Measurements from ENCODE around the gene CHP1.

DNA sequence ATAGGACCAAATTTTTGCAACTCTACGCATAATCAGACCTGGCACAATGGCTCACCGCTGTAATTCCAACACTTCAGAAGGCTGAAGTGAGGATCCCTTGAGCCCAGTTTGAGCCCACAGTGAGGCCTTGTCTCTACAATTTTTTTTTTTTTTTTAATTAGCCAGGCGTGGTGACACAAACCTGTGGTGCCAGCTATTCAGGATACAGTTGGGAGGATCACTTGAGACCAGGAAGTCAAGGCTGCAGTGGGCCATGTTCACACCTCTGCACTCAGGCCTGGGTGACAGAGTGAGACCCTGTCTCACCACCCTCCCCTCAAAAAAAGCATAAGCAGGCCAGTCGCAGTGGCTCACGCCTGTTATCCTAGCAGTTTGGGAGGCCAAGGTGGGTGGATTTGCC lies 76.6 kb downstream of the CHP1 start:
- TF ChIP-seq, protein P1, sequence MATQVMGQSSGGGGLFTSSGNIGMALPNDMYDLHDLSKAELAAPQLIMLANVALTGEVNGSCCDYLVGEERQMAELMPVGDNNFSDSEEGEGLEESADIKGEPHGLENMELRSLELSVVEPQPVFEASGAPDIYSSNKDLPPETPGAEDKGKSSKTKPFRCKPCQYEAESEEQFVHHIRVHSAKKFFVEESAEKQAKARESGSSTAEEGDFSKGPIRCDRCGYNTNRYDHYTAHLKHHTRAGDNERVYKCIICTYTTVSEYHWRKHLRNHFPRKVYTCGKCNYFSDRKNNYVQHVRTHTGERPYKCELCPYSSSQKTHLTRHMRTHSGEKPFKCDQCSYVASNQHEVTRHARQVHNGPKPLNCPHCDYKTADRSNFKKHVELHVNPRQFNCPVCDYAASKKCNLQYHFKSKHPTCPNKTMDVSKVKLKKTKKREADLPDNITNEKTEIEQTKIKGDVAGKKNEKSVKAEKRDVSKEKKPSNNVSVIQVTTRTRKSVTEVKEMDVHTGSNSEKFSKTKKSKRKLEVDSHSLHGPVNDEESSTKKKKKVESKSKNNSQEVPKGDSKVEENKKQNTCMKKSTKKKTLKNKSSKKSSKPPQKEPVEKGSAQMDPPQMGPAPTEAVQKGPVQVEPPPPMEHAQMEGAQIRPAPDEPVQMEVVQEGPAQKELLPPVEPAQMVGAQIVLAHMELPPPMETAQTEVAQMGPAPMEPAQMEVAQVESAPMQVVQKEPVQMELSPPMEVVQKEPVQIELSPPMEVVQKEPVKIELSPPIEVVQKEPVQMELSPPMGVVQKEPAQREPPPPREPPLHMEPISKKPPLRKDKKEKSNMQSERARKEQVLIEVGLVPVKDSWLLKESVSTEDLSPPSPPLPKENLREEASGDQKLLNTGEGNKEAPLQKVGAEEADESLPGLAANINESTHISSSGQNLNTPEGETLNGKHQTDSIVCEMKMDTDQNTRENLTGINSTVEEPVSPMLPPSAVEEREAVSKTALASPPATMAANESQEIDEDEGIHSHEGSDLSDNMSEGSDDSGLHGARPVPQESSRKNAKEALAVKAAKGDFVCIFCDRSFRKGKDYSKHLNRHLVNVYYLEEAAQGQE (IDR thresholded peaks at IDR 0.05; ENCODE audit: insufficient read depth in 1 of 2, low read depth in 2 of 2, low read length in 2 of 2), result no peak
- TF ChIP-seq TAF1 (IDR thresholded peaks at IDR 0.05; ENCODE audit: borderline replicate concordance, insufficient read depth, low read length) (no peak), POLR2AphosphoS5 (IDR thresholded peaks at IDR 0.05; ENCODE audit: low read depth, low read length) (no peak), SIN3A (IDR thresholded peaks at IDR 0.05; ENCODE audit: borderline replicate concordance, insufficient read depth, low read length) (no peak)

All from PFSK-1 (cell line).